GM23338 (cell line): Measurements from ENCODE around the gene LRRC47. TPM values are rescaled to one million over a fixed set of nuclear protein-coding genes. Genes with fewer than 3 reads are reported as not detected.
A peak's percentile ranks its signal among the peaks of the same experiment; 100 is the strongest.

Experiments
- ATAC-seq: fragments of 200-7000 bp; cut with Tn5 transposase; 3 replicates; pipeline ENCODE4 v1.9.1; 2020
- DNase-seq: peaks from one replicate; pipeline ENCODE4 v3.0.0-alpha.2; 2015; ENCODE audit warnings: low spot score
- H2AFZ ChIP-seq: fragments of 200-600 bp; sonication (generic); 2 replicates; pipeline ENCODE4 v1.8.0; 2016; ENCODE audit warnings: antibody characterized with exemption, mild to moderate bottlenecking, moderate library complexity
- H3F3A ChIP-seq: fragments of 200-600 bp; sonication (generic); replicated peaks from 2 replicates; pipeline ENCODE4 v1.8.0; 2017; ENCODE audit warnings: antibody characterized with exemption, mixed run types, low read depth
- H3K27ac ChIP-seq: fragments of 200-600 bp; sonication (generic); 2 replicates; pipeline ENCODE4 v1.6.1; 2016; ENCODE audit warnings: low read depth
- H3K27me3 ChIP-seq: fragments of 200-600 bp; sonication (generic); 2 replicates; pipeline ENCODE4 v1.8.0; 2016; ENCODE audit warnings: mild to moderate bottlenecking, mixed run types, moderate library complexity; ENCODE audit not compliant: insufficient read depth
- H3K36me3 ChIP-seq: fragments of 200-600 bp; sonication (generic); 2 replicates; pipeline ENCODE4 v1.8.0; 2016; ENCODE audit warnings: mild to moderate bottlenecking; ENCODE audit not compliant: insufficient read depth
- H3K4me1 ChIP-seq: fragments of 200-600 bp; sonication (generic); 2 replicates; pipeline ENCODE4 v1.8.0; 2016; ENCODE audit warnings: mild to moderate bottlenecking, moderate library complexity; ENCODE audit not compliant: insufficient read depth
- H3K4me2 ChIP-seq: fragments of 200-600 bp; sonication (generic); 2 replicates; pipeline ENCODE4 v1.7.1; 2017; ENCODE audit warnings: mixed run types
- H3K4me3 ChIP-seq: fragments of 200-600 bp; sonication (generic); 2 replicates; pipeline ENCODE4 v1.6.1; 2016; ENCODE audit warnings: mixed run types
- H3K79me2 ChIP-seq: fragments of 200-600 bp; sonication (generic); replicated peaks from 2 replicates; pipeline ENCODE4 v1.8.0; 2017; ENCODE audit warnings: mild to moderate bottlenecking; ENCODE audit not compliant: insufficient read depth
- H3K9me2 ChIP-seq: fragments of 200-600 bp; sonication (generic); 2 replicates; pipeline ENCODE4 v1.8.0; 2017; ENCODE audit not compliant: insufficient read depth
- H4K20me1 ChIP-seq: fragments of 200-600 bp; sonication (generic); replicated peaks from 2 replicates; pipeline ENCODE4 v1.8.0; 2017; ENCODE audit warnings: mild to moderate bottlenecking; ENCODE audit not compliant: insufficient read depth
- H3K27ac Mint-ChIP-seq: 2 replicates; pipeline ENCODE4 v1.8.0; 2020; ENCODE audit warnings: inconsistent platforms, mild to moderate bottlenecking, moderate library complexity, mixed read lengths
- H3K27me3 Mint-ChIP-seq: 3 replicates; pipeline ENCODE4 v1.8.0; 2022; ENCODE audit warnings: low read depth, mild to moderate bottlenecking, moderate library complexity, mixed read lengths, inconsistent platforms; ENCODE audit not compliant: insufficient read depth, poor library complexity
- H3K36me3 Mint-ChIP-seq: 3 replicates; pipeline ENCODE4 v1.8.0; 2021; ENCODE audit warnings: low read depth, mild to moderate bottlenecking, inconsistent platforms, moderate library complexity, mixed read lengths
- H3K4me1 Mint-ChIP-seq: 3 replicates; pipeline ENCODE4 v1.8.0; 2020; ENCODE audit warnings: mild to moderate bottlenecking, inconsistent platforms, mixed read lengths
- H3K4me3 Mint-ChIP-seq: 3 replicates; pipeline ENCODE4 v1.8.0; 2021; ENCODE audit warnings: moderate library complexity, mild to moderate bottlenecking, inconsistent platforms, mixed read lengths
- H3K9me3 Mint-ChIP-seq: 3 replicates; pipeline ENCODE4 v1.8.0; 2020; ENCODE audit warnings: moderate library complexity, mild to moderate bottlenecking, inconsistent platforms, mixed read lengths
- CREB1 ChIP-seq: fragments of 250-450 bp; sonication (Bioruptor Pico); IDR thresholded peaks from 2 replicates; pipeline ENCODE4 v1.5.0; 2020; ENCODE audit warnings: low read depth, mild to moderate bottlenecking, moderate library complexity
- EZH2 ChIP-seq: fragments of 200-600 bp; sonication (generic); IDR thresholded peaks from one replicate; pipeline ENCODE4 v1.8.0; 2017; ENCODE audit warnings: antibody characterized with exemption, mild to moderate bottlenecking, low read depth; ENCODE audit not compliant: unreplicated experiment
- EZH2phosphoT487 ChIP-seq: fragments of 200-600 bp; sonication (generic); IDR thresholded peaks from one replicate; pipeline ENCODE4 v1.8.1; 2018; ENCODE audit warnings: antibody characterized with exemption; ENCODE audit not compliant: unreplicated experiment
- JUNB ChIP-seq: IDR thresholded peaks from one replicate; pipeline ENCODE4 v1.6.1; 2016; ENCODE audit warnings: antibody characterized with exemption; ENCODE audit not compliant: unreplicated experiment
- NANOG ChIP-seq: IDR thresholded peaks from 2 replicates; pipeline ENCODE4 v1.6.1; 2016; ENCODE audit warnings: antibody characterized with exemption, borderline replicate concordance
- POLR2AphosphoS5 ChIP-seq: IDR thresholded peaks from 2 replicates; pipeline ENCODE4 v1.6.1; 2016; ENCODE audit warnings: antibody characterized with exemption, low read depth
- STAT1 ChIP-seq: IDR thresholded peaks from one replicate; pipeline ENCODE4 v1.6.1; 2016; ENCODE audit warnings: antibody characterized with exemption; ENCODE audit not compliant: unreplicated experiment
- ZNF114 ChIP-seq: fragments of 250-450 bp; sonication (Bioruptor Pico); IDR thresholded peaks from 2 replicates; pipeline ENCODE4 v1.5.0; 2020; ENCODE audit warnings: mild to moderate bottlenecking, moderate library complexity
- ZNF331 ChIP-seq: fragments of 250-450 bp; sonication (Bioruptor Pico); IDR thresholded peaks from 2 replicates; pipeline ENCODE4 v1.5.0; 2020; ENCODE audit warnings: low read depth, mild to moderate bottlenecking, moderate library complexity
- polyA plus RNA-seq: library from polyadenylated mRNA; unstranded; fragments of >200 nt; fragmentation: Nextera tagmentation; extraction: Ambion mirVana; gene quantifications from 2 replicates; pipeline ENCODE4 v1.2.1, GENCODE V29; 2016
- total RNA-seq: library from RNA; depleted of rRNA; stranded (reverse); fragments of >200 nt; shearing (Covaris generic); gene quantifications from 2 replicates; pipeline ENCODE4 v1.2.3, GENCODE V29; 2014
- TF ChIP-seq, protein P1 (sequence below): IDR thresholded peaks from 2 replicates; pipeline ENCODE4 v1.6.1; 2016; ENCODE audit warnings: antibody characterized with exemption
- TF ChIP-seq, protein P2 (sequence below): fragments of 250-450 bp; sonication (Bioruptor Pico); IDR thresholded peaks from 2 replicates; pipeline ENCODE4 v1.5.0; 2020; ENCODE audit warnings: mild to moderate bottlenecking, moderate library complexity
- TF ChIP-seq, protein P3 (sequence below): IDR thresholded peaks from one replicate; pipeline ENCODE4 v1.6.1; 2018; ENCODE audit warnings: antibody characterized with exemption; ENCODE audit not compliant: unreplicated experiment
- TF ChIP-seq, protein P4 (sequence below), 2 experiments: fragments of 200-600 bp in 1 of 2; sonication (generic) in 1 of 2; conservative IDR thresholded peaks; 2 replicates each; pipeline versions ENCODE4 v1.5.1 to v1.6.1; 2016 to 2017; ENCODE audit warnings: antibody characterized with exemption in 2 of 2, low read depth in 2 of 2, mild to moderate bottlenecking in 2 of 2, moderate library complexity in 1 of 2

Gene LRRC47
- total and polyA plus RNA-seq, 2 experiments from 2014 or later: 15.8 to 76.8 TPM

DNA sequence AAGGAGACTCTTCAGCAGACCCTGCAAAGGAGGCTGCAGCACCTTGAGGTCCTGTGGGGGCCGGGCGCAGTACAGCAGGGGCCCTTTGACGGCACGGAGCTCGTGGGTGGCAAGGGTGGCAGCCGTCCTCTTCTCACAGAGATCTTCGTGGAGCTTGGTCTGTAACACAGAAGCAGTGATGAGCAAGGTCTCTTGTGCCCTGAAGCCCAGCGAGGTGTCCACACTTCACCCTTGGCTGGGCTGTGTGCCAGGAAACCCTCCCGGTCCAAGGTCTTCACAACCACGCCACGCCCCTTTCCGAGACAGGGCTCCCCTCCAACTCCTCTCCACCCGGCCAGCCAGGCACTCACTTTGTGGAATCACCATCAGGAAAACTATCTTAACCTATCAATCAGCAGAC lies 11.3 kb downstream of the LRRC47 start:
- Histone ChIP-seq H3K36me3 (peaks cover 34% of the 10 kb centered on the region), H3K4me1 (peaks cover 6% of the 10 kb centered on the region; the same call in 1 of the 2 replicates), H3F3A (0 out of 2 replicates have a peak, but pooled peaks cover 5% of the 10 kb centered on the region), H3K27me3 (no peaks in the 10 kb centered on the region), H4K20me1 (peaks cover 13% of the 10 kb centered on the region), H3K9me2 (no peaks in the 10 kb centered on the region), H3K4me2 (no peak overlapping the region), H3K27ac (no peak overlapping the region), H3K4me3 (no peak overlapping the region), H2AFZ (no peak overlapping the region), H3K79me2 (peaks cover 24% of the 10 kb centered on the region)
- H3K9me3 Mint-ChIP-seq: no peaks in the 10 kb centered on the region; the same call in 2 of the 3 replicates
- DNase-seq (no peak), ATAC-seq (no peak)
- H3K4me3 Mint-ChIP-seq: no peak overlapping the region; the same call in 2 of the 3 replicates
- TF ChIP-seq, protein P1, sequence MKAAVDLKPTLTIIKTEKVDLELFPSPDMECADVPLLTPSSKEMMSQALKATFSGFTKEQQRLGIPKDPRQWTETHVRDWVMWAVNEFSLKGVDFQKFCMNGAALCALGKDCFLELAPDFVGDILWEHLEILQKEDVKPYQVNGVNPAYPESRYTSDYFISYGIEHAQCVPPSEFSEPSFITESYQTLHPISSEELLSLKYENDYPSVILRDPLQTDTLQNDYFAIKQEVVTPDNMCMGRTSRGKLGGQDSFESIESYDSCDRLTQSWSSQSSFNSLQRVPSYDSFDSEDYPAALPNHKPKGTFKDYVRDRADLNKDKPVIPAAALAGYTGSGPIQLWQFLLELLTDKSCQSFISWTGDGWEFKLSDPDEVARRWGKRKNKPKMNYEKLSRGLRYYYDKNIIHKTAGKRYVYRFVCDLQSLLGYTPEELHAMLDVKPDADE: no peak
- no peak for TF ChIP-seq NANOG
- TF ChIP-seq, protein P2, sequence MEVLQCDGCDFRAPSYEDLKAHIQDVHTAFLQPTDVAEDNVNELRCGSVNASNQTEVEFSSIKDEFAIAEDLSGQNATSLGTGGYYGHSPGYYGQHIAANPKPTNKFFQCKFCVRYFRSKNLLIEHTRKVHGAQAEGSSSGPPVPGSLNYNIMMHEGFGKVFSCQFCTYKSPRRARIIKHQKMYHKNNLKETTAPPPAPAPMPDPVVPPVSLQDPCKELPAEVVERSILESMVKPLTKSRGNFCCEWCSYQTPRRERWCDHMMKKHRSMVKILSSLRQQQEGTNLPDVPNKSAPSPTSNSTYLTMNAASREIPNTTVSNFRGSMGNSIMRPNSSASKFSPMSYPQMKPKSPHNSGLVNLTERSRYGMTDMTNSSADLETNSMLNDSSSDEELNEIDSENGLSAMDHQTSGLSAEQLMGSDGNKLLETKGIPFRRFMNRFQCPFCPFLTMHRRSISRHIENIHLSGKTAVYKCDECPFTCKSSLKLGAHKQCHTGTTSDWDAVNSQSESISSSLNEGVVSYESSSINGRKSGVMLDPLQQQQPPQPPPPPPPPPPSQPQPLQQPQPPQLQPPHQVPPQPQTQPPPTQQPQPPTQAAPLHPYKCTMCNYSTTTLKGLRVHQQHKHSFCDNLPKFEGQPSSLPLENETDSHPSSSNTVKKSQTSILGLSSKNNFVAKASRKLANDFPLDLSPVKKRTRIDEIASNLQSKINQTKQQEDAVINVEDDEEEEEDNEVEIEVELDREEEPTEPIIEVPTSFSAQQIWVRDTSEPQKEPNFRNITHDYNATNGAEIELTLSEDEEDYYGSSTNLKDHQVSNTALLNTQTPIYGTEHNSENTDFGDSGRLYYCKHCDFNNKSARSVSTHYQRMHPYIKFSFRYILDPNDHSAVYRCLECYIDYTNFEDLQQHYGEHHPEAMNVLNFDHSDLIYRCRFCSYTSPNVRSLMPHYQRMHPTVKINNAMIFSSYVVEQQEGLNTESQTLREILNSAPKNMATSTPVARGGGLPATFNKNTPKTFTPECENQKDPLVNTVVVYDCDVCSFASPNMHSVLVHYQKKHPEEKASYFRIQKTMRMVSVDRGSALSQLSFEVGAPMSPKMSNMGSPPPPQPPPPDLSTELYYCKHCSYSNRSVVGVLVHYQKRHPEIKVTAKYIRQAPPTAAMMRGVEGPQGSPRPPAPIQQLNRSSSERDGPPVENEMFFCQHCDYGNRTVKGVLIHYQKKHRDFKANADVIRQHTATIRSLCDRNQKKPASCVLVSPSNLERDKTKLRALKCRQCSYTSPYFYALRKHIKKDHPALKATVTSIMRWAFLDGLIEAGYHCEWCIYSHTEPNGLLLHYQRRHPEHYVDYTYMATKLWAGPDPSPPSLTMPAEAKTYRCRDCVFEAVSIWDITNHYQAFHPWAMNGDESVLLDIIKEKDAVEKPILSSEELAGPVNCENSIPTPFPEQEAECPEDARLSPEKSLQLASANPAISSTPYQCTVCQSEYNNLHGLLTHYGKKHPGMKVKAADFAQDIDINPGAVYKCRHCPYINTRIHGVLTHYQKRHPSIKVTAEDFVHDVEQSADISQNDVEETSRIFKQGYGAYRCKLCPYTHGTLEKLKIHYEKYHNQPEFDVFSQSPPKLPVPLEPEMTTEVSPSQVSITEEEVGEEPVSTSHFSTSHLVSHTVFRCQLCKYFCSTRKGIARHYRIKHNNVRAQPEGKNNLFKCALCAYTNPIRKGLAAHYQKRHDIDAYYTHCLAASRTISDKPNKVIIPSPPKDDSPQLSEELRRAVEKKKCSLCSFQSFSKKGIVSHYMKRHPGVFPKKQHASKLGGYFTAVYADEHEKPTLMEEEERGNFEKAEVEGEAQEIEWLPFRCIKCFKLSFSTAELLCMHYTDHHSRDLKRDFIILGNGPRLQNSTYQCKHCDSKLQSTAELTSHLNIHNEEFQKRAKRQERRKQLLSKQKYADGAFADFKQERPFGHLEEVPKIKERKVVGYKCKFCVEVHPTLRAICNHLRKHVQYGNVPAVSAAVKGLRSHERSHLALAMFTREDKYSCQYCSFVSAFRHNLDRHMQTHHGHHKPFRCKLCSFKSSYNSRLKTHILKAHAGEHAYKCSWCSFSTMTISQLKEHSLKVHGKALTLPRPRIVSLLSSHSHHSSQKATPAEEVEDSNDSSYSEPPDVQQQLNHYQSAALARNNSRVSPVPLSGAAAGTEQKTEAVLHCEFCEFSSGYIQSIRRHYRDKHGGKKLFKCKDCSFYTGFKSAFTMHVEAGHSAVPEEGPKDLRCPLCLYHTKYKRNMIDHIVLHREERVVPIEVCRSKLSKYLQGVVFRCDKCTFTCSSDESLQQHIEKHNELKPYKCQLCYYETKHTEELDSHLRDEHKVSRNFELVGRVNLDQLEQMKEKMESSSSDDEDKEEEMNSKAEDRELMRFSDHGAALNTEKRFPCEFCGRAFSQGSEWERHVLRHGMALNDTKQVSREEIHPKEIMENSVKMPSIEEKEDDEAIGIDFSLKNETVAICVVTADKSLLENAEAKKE (CRISPR knock-in tag): no peak
- TF ChIP-seq STAT1: no peak
- TF ChIP-seq, protein P3, sequence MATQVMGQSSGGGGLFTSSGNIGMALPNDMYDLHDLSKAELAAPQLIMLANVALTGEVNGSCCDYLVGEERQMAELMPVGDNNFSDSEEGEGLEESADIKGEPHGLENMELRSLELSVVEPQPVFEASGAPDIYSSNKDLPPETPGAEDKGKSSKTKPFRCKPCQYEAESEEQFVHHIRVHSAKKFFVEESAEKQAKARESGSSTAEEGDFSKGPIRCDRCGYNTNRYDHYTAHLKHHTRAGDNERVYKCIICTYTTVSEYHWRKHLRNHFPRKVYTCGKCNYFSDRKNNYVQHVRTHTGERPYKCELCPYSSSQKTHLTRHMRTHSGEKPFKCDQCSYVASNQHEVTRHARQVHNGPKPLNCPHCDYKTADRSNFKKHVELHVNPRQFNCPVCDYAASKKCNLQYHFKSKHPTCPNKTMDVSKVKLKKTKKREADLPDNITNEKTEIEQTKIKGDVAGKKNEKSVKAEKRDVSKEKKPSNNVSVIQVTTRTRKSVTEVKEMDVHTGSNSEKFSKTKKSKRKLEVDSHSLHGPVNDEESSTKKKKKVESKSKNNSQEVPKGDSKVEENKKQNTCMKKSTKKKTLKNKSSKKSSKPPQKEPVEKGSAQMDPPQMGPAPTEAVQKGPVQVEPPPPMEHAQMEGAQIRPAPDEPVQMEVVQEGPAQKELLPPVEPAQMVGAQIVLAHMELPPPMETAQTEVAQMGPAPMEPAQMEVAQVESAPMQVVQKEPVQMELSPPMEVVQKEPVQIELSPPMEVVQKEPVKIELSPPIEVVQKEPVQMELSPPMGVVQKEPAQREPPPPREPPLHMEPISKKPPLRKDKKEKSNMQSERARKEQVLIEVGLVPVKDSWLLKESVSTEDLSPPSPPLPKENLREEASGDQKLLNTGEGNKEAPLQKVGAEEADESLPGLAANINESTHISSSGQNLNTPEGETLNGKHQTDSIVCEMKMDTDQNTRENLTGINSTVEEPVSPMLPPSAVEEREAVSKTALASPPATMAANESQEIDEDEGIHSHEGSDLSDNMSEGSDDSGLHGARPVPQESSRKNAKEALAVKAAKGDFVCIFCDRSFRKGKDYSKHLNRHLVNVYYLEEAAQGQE: no peak
- TF ChIP-seq EZH2: no peak
- no peak for TF ChIP-seq ZNF114 (CRISPR knock-in tag)
- no peak for TF ChIP-seq EZH2phosphoT487
- TF ChIP-seq, protein P4, sequence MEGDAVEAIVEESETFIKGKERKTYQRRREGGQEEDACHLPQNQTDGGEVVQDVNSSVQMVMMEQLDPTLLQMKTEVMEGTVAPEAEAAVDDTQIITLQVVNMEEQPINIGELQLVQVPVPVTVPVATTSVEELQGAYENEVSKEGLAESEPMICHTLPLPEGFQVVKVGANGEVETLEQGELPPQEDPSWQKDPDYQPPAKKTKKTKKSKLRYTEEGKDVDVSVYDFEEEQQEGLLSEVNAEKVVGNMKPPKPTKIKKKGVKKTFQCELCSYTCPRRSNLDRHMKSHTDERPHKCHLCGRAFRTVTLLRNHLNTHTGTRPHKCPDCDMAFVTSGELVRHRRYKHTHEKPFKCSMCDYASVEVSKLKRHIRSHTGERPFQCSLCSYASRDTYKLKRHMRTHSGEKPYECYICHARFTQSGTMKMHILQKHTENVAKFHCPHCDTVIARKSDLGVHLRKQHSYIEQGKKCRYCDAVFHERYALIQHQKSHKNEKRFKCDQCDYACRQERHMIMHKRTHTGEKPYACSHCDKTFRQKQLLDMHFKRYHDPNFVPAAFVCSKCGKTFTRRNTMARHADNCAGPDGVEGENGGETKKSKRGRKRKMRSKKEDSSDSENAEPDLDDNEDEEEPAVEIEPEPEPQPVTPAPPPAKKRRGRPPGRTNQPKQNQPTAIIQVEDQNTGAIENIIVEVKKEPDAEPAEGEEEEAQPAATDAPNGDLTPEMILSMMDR (conservative IDR thresholded peaks at IDR 0.05; ENCODE audit: low read depth in 2 of 2): no peak
- TF ChIP-seq CREB1 (CRISPR knock-in tag): no peak
- TF ChIP-seq JUNB: no peak
- TF ChIP-seq ZNF331 (CRISPR knock-in tag): no peak
- TF ChIP-seq POLR2AphosphoS5: no peak
- peaks cover 80% of the 10 kb centered on the region for H3K36me3 Mint-ChIP-seq
- H3K27me3 Mint-ChIP-seq: peaks cover 17% of the 10 kb centered on the region
- peaks cover 14% of the 10 kb centered on the region for H3K4me1 Mint-ChIP-seq
- H3K27ac Mint-ChIP-seq: peak overlapping the region; percentile 24; the same call in 1 of the 2 replicates
